GM23338 (cell line): ENCODE data around the gene NEUROD1. TPM values are rescaled to one million over a fixed set of nuclear protein-coding genes. Genes with fewer than 3 reads are reported as not detected.

Experiments used
- ATAC-seq: fragments of 200-7000 bp; cut with Tn5 transposase; 3 replicates; pipeline ENCODE4 v1.9.1; 2020
- DNase-seq: peaks from one replicate; pipeline ENCODE4 v3.0.0-alpha.2; 2015; ENCODE audit warnings: low spot score
- H2AFZ ChIP-seq: fragments of 200-600 bp; sonication (generic); 2 replicates; pipeline ENCODE4 v1.8.0; 2016; ENCODE audit warnings: antibody characterized with exemption, mild to moderate bottlenecking, moderate library complexity
- H3F3A ChIP-seq: fragments of 200-600 bp; sonication (generic); replicated peaks from 2 replicates; pipeline ENCODE4 v1.8.0; 2017; ENCODE audit warnings: antibody characterized with exemption, mixed run types, low read depth
- H3K27ac ChIP-seq: fragments of 200-600 bp; sonication (generic); 2 replicates; pipeline ENCODE4 v1.6.1; 2016; ENCODE audit warnings: low read depth
- H3K27me3 ChIP-seq: fragments of 200-600 bp; sonication (generic); 2 replicates; pipeline ENCODE4 v1.8.0; 2016; ENCODE audit warnings: mild to moderate bottlenecking, mixed run types, moderate library complexity; ENCODE audit not compliant: insufficient read depth
- H3K36me3 ChIP-seq: fragments of 200-600 bp; sonication (generic); 2 replicates; pipeline ENCODE4 v1.8.0; 2016; ENCODE audit warnings: mild to moderate bottlenecking; ENCODE audit not compliant: insufficient read depth
- H3K4me1 ChIP-seq: fragments of 200-600 bp; sonication (generic); 2 replicates; pipeline ENCODE4 v1.8.0; 2016; ENCODE audit warnings: mild to moderate bottlenecking, moderate library complexity; ENCODE audit not compliant: insufficient read depth
- H3K4me2 ChIP-seq: fragments of 200-600 bp; sonication (generic); 2 replicates; pipeline ENCODE4 v1.7.1; 2017; ENCODE audit warnings: mixed run types
- H3K4me3 ChIP-seq: fragments of 200-600 bp; sonication (generic); 2 replicates; pipeline ENCODE4 v1.6.1; 2016; ENCODE audit warnings: mixed run types
- H3K79me2 ChIP-seq: fragments of 200-600 bp; sonication (generic); replicated peaks from 2 replicates; pipeline ENCODE4 v1.8.0; 2017; ENCODE audit warnings: mild to moderate bottlenecking; ENCODE audit not compliant: insufficient read depth
- H3K9me2 ChIP-seq: fragments of 200-600 bp; sonication (generic); 2 replicates; pipeline ENCODE4 v1.8.0; 2017; ENCODE audit not compliant: insufficient read depth
- H4K20me1 ChIP-seq: fragments of 200-600 bp; sonication (generic); replicated peaks from 2 replicates; pipeline ENCODE4 v1.8.0; 2017; ENCODE audit warnings: mild to moderate bottlenecking; ENCODE audit not compliant: insufficient read depth
- H3K27ac Mint-ChIP-seq: 2 replicates; pipeline ENCODE4 v1.8.0; 2020; ENCODE audit warnings: inconsistent platforms, mild to moderate bottlenecking, moderate library complexity, mixed read lengths
- H3K27me3 Mint-ChIP-seq: 3 replicates; pipeline ENCODE4 v1.8.0; 2022; ENCODE audit warnings: low read depth, mild to moderate bottlenecking, moderate library complexity, mixed read lengths, inconsistent platforms; ENCODE audit not compliant: insufficient read depth, poor library complexity
- H3K36me3 Mint-ChIP-seq: 3 replicates; pipeline ENCODE4 v1.8.0; 2021; ENCODE audit warnings: low read depth, mild to moderate bottlenecking, inconsistent platforms, moderate library complexity, mixed read lengths
- H3K4me1 Mint-ChIP-seq: 3 replicates; pipeline ENCODE4 v1.8.0; 2020; ENCODE audit warnings: mild to moderate bottlenecking, inconsistent platforms, mixed read lengths
- H3K4me3 Mint-ChIP-seq: 3 replicates; pipeline ENCODE4 v1.8.0; 2021; ENCODE audit warnings: moderate library complexity, mild to moderate bottlenecking, inconsistent platforms, mixed read lengths
- H3K9me3 Mint-ChIP-seq: 3 replicates; pipeline ENCODE4 v1.8.0; 2020; ENCODE audit warnings: moderate library complexity, mild to moderate bottlenecking, inconsistent platforms, mixed read lengths
- CREB1 ChIP-seq: fragments of 250-450 bp; sonication (Bioruptor Pico); IDR thresholded peaks from 2 replicates; pipeline ENCODE4 v1.5.0; 2020; ENCODE audit warnings: low read depth, mild to moderate bottlenecking, moderate library complexity
- EZH2 ChIP-seq: fragments of 200-600 bp; sonication (generic); IDR thresholded peaks from one replicate; pipeline ENCODE4 v1.8.0; 2017; ENCODE audit warnings: antibody characterized with exemption, mild to moderate bottlenecking, low read depth; ENCODE audit not compliant: unreplicated experiment
- NANOG ChIP-seq: IDR thresholded peaks from 2 replicates; pipeline ENCODE4 v1.6.1; 2016; ENCODE audit warnings: antibody characterized with exemption, borderline replicate concordance
- POLR2AphosphoS5 ChIP-seq: IDR thresholded peaks from 2 replicates; pipeline ENCODE4 v1.6.1; 2016; ENCODE audit warnings: antibody characterized with exemption, low read depth
- STAT1 ChIP-seq: IDR thresholded peaks from one replicate; pipeline ENCODE4 v1.6.1; 2016; ENCODE audit warnings: antibody characterized with exemption; ENCODE audit not compliant: unreplicated experiment
- ZNF114 ChIP-seq: fragments of 250-450 bp; sonication (Bioruptor Pico); IDR thresholded peaks from 2 replicates; pipeline ENCODE4 v1.5.0; 2020; ENCODE audit warnings: mild to moderate bottlenecking, moderate library complexity
- ZNF331 ChIP-seq: fragments of 250-450 bp; sonication (Bioruptor Pico); IDR thresholded peaks from 2 replicates; pipeline ENCODE4 v1.5.0; 2020; ENCODE audit warnings: low read depth, mild to moderate bottlenecking, moderate library complexity
- polyA plus RNA-seq: library from polyadenylated mRNA; unstranded; fragments of >200 nt; fragmentation: Nextera tagmentation; extraction: Ambion mirVana; gene quantifications from 2 replicates; pipeline ENCODE4 v1.2.1, GENCODE V29; 2016
- total RNA-seq: library from RNA; depleted of rRNA; stranded (reverse); fragments of >200 nt; shearing (Covaris generic); gene quantifications from 2 replicates; pipeline ENCODE4 v1.2.3, GENCODE V29; 2014
- TF ChIP-seq, protein P1 (sequence below), 2 experiments: fragments of 200-600 bp in 1 of 2; sonication (generic) in 1 of 2; conservative IDR thresholded peaks; 2 replicates each; pipeline versions ENCODE4 v1.5.1 to v1.6.1; 2016 to 2017; ENCODE audit warnings: antibody characterized with exemption in 2 of 2, low read depth in 2 of 2, mild to moderate bottlenecking in 2 of 2, moderate library complexity in 1 of 2
- TF ChIP-seq, protein P2 (sequence below): IDR thresholded peaks from 2 replicates; pipeline ENCODE4 v1.6.1; 2016; ENCODE audit warnings: antibody characterized with exemption
- TF ChIP-seq, protein P3 (sequence below): fragments of 250-450 bp; sonication (Bioruptor Pico); IDR thresholded peaks from 2 replicates; pipeline ENCODE4 v1.5.0; 2020; ENCODE audit warnings: mild to moderate bottlenecking, moderate library complexity

Gene NEUROD1
- total and polyA plus RNA-seq, 2 experiments from 2014 or later = not detected

DNA sequence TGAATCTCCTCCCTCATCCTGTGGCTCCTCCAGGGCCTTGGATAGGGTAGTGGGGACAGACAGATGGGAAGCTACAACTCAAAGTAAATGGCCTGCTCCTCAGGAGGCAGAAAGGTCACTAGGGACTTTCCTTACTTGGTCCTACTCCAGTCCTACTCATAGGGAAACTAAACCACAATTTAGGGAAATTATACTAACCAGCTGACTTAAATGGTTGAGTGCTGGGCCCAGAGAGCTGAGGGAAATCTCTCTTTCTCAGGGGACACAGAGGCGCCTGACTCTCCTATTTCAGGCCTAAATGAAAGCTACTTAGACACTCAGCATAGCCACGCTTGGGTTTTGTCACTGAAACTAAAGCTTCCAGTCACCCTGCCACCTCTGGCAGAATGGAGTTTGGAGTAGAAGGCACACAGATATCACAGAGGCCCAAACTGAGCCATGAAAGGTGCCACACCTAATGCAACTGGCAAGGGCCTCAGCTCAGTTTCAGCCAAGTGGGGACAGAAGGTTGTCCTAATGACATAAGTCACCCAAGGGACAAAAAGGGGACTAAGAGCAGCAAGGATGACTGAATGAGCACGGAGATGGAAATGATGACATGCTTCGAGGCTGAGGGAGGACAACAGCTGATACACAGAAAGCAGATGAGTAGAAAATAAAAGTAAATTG, 47.5 kb downstream of the NEUROD1 start:
- Histone ChIP-seq H3K4me1 (no peaks in the 10 kb centered on the region), H3K36me3 (no peaks in the 10 kb centered on the region), H4K20me1 (no peaks in the 10 kb centered on the region), H3F3A (no peaks in the 10 kb centered on the region), H3K4me2 (no peak overlapping the region), H3K4me3 (no peak overlapping the region), H3K9me2 (0 out of 2 replicates have a peak, but pooled peaks cover under 1% of the 10 kb centered on the region), H3K27ac (no peak overlapping the region), H2AFZ (no peak overlapping the region), H3K27me3 (no peaks in the 10 kb centered on the region), H3K79me2 (no peaks in the 10 kb centered on the region)
- H3K4me1 Mint-ChIP-seq = peaks cover 4% of the 10 kb centered on the region; the same call in 2 of the 3 replicates
- no peak overlapping the region for H3K27ac Mint-ChIP-seq
- no peak overlapping the region for H3K4me3 Mint-ChIP-seq
- no peak for ATAC-seq
- H3K9me3 Mint-ChIP-seq = no peaks in the 10 kb centered on the region
- DNase-seq = no peak
- H3K27me3 Mint-ChIP-seq = peaks cover 2% of the 10 kb centered on the region
- no peaks in the 10 kb centered on the region for H3K36me3 Mint-ChIP-seq
- TF ChIP-seq EZH2 = no peak

DNA sequence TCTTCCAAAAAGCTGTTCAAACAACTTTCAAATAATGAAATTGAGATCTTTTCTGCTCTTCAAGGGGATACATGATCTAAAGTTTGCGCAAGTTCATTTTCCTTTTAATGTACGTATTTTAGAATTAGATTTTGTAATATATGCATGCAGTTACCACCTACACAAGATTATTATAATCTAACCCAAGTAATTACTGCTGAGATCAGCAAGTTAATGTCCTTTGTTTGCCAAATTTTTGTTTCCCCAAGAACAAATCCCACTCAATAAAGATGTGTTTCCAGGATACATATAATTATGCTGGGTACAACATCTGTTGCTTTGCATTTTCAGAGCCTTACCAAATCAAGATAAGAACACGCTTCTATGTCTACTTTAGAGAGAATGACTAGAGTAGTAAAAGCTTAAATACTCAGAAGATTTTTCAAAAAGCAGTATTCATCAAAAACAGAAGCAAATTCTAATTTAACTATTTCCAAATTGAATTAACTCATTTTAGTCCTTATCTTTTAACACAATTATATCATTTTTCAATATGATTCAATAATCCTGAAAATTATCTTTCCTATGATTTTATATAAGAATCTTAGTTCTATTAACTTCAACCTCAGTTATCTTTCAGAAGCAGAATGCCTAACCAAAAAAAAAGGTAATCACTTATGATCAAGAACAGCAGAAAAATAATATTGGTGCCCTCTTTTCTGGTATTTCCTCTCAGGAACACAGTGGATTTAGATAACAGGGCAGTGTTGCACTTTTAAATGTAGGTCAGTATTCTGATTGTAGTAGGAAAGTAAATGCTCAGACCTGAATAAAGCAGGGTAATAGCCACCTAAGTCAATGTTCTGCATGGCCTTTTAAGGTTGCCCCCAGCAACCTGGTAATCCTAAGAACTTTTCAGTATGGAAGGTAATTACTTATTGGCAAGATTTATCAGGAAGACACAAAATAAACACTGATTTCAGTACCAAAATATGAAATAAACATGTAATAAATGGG, 51.4 kb downstream of the NEUROD1 start:
- Histone ChIP-seq H4K20me1 (no peaks in the 10 kb centered on the region), H3K36me3 (no peaks in the 10 kb centered on the region), H3K27ac (no peak overlapping the region), H3K79me2 (no peaks in the 10 kb centered on the region), H3K27me3 (no peaks in the 10 kb centered on the region), H3K4me2 (no peak overlapping the region), H2AFZ (no peak overlapping the region), H3K9me2 (peaks cover 4% of the 10 kb centered on the region), H3K4me3 (no peak overlapping the region), H3K4me1 (peaks cover 4% of the 10 kb centered on the region; the same call in 1 of the 2 replicates), H3F3A (no peaks in the 10 kb centered on the region)
- H3K27me3 Mint-ChIP-seq = peaks cover 2% of the 10 kb centered on the region
- no peak overlapping the region for H3K4me3 Mint-ChIP-seq
- H3K4me1 Mint-ChIP-seq = peaks cover 5% of the 10 kb centered on the region
- DNase-seq (no peak), ATAC-seq (no peak)
- no peaks in the 10 kb centered on the region for H3K9me3 Mint-ChIP-seq
- no peak overlapping the region for H3K27ac Mint-ChIP-seq
- H3K36me3 Mint-ChIP-seq = no peaks in the 10 kb centered on the region
- no peak for TF ChIP-seq ZNF331 (CRISPR knock-in tag)
- TF ChIP-seq, protein P1, sequence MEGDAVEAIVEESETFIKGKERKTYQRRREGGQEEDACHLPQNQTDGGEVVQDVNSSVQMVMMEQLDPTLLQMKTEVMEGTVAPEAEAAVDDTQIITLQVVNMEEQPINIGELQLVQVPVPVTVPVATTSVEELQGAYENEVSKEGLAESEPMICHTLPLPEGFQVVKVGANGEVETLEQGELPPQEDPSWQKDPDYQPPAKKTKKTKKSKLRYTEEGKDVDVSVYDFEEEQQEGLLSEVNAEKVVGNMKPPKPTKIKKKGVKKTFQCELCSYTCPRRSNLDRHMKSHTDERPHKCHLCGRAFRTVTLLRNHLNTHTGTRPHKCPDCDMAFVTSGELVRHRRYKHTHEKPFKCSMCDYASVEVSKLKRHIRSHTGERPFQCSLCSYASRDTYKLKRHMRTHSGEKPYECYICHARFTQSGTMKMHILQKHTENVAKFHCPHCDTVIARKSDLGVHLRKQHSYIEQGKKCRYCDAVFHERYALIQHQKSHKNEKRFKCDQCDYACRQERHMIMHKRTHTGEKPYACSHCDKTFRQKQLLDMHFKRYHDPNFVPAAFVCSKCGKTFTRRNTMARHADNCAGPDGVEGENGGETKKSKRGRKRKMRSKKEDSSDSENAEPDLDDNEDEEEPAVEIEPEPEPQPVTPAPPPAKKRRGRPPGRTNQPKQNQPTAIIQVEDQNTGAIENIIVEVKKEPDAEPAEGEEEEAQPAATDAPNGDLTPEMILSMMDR (conservative IDR thresholded peaks at IDR 0.05; ENCODE audit: low read depth in 2 of 2) = no peak
- TF ChIP-seq, protein P2, sequence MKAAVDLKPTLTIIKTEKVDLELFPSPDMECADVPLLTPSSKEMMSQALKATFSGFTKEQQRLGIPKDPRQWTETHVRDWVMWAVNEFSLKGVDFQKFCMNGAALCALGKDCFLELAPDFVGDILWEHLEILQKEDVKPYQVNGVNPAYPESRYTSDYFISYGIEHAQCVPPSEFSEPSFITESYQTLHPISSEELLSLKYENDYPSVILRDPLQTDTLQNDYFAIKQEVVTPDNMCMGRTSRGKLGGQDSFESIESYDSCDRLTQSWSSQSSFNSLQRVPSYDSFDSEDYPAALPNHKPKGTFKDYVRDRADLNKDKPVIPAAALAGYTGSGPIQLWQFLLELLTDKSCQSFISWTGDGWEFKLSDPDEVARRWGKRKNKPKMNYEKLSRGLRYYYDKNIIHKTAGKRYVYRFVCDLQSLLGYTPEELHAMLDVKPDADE = no peak
- no peak for TF ChIP-seq NANOG
- TF ChIP-seq, protein P3, sequence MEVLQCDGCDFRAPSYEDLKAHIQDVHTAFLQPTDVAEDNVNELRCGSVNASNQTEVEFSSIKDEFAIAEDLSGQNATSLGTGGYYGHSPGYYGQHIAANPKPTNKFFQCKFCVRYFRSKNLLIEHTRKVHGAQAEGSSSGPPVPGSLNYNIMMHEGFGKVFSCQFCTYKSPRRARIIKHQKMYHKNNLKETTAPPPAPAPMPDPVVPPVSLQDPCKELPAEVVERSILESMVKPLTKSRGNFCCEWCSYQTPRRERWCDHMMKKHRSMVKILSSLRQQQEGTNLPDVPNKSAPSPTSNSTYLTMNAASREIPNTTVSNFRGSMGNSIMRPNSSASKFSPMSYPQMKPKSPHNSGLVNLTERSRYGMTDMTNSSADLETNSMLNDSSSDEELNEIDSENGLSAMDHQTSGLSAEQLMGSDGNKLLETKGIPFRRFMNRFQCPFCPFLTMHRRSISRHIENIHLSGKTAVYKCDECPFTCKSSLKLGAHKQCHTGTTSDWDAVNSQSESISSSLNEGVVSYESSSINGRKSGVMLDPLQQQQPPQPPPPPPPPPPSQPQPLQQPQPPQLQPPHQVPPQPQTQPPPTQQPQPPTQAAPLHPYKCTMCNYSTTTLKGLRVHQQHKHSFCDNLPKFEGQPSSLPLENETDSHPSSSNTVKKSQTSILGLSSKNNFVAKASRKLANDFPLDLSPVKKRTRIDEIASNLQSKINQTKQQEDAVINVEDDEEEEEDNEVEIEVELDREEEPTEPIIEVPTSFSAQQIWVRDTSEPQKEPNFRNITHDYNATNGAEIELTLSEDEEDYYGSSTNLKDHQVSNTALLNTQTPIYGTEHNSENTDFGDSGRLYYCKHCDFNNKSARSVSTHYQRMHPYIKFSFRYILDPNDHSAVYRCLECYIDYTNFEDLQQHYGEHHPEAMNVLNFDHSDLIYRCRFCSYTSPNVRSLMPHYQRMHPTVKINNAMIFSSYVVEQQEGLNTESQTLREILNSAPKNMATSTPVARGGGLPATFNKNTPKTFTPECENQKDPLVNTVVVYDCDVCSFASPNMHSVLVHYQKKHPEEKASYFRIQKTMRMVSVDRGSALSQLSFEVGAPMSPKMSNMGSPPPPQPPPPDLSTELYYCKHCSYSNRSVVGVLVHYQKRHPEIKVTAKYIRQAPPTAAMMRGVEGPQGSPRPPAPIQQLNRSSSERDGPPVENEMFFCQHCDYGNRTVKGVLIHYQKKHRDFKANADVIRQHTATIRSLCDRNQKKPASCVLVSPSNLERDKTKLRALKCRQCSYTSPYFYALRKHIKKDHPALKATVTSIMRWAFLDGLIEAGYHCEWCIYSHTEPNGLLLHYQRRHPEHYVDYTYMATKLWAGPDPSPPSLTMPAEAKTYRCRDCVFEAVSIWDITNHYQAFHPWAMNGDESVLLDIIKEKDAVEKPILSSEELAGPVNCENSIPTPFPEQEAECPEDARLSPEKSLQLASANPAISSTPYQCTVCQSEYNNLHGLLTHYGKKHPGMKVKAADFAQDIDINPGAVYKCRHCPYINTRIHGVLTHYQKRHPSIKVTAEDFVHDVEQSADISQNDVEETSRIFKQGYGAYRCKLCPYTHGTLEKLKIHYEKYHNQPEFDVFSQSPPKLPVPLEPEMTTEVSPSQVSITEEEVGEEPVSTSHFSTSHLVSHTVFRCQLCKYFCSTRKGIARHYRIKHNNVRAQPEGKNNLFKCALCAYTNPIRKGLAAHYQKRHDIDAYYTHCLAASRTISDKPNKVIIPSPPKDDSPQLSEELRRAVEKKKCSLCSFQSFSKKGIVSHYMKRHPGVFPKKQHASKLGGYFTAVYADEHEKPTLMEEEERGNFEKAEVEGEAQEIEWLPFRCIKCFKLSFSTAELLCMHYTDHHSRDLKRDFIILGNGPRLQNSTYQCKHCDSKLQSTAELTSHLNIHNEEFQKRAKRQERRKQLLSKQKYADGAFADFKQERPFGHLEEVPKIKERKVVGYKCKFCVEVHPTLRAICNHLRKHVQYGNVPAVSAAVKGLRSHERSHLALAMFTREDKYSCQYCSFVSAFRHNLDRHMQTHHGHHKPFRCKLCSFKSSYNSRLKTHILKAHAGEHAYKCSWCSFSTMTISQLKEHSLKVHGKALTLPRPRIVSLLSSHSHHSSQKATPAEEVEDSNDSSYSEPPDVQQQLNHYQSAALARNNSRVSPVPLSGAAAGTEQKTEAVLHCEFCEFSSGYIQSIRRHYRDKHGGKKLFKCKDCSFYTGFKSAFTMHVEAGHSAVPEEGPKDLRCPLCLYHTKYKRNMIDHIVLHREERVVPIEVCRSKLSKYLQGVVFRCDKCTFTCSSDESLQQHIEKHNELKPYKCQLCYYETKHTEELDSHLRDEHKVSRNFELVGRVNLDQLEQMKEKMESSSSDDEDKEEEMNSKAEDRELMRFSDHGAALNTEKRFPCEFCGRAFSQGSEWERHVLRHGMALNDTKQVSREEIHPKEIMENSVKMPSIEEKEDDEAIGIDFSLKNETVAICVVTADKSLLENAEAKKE (CRISPR knock-in tag) = no peak
- TF ChIP-seq ZNF114 (CRISPR knock-in tag) = no peak
- TF ChIP-seq STAT1 = no peak
- no peak for TF ChIP-seq POLR2AphosphoS5
- no peak for TF ChIP-seq CREB1 (CRISPR knock-in tag)
- no peak for TF ChIP-seq EZH2
